Activated CD4-positive, CD25-positive, alpha-beta regulatory T cell (primary cell): ENCODE results near the gene ID4.

Source experiments
- DNase-seq, 4 experiments: peaks; one replicate each; lab custom pipeline; 2025; lab: John Stamatoyannopoulos, UW

Gene ID4

GRCh38 chr6:19860235-19860877 is 23.2 kb downstream of the ID4 start:
- DNase-seq, result no peak

DNA sequence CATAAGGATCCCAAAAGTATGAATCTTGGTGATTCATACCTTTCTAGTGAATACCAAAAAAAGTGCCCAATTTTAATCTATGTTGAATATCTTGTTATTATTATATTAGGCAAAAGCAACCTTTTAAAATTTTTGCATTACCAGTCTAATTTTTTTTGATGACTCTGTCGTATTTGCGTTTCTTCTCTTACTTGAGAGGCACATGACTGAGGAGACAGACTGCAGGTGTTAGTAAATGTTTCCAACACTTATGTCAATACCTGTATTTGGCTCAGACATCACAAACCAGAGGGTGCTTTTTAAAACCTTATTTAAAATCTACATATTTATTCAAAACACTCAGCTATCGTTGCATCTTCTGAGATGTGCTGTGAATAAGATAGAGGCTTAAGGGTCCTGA is 27.1 kb downstream of the ID4 start:
- no peak for DNase-seq

DNA sequence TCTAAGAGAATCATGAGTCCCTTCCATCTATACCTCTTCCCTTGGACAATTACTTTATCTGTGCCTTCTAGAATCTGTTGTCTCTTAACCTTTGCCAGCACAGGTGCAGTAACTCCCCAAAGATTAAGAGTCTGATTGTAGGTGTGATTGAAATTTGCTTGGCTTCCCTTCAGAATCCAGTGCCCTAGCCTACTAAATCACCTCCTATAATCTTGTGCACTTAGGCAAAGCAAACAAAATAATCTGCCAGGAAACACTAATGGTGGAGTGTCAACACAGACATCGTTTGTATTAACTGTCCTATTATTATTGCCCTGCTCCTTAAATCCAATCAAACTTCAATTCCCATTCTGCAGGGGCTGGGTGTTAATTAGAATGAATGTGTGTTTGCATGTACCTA is 28.0 kb downstream of the ID4 start:
- no peak for DNase-seq

DNA sequence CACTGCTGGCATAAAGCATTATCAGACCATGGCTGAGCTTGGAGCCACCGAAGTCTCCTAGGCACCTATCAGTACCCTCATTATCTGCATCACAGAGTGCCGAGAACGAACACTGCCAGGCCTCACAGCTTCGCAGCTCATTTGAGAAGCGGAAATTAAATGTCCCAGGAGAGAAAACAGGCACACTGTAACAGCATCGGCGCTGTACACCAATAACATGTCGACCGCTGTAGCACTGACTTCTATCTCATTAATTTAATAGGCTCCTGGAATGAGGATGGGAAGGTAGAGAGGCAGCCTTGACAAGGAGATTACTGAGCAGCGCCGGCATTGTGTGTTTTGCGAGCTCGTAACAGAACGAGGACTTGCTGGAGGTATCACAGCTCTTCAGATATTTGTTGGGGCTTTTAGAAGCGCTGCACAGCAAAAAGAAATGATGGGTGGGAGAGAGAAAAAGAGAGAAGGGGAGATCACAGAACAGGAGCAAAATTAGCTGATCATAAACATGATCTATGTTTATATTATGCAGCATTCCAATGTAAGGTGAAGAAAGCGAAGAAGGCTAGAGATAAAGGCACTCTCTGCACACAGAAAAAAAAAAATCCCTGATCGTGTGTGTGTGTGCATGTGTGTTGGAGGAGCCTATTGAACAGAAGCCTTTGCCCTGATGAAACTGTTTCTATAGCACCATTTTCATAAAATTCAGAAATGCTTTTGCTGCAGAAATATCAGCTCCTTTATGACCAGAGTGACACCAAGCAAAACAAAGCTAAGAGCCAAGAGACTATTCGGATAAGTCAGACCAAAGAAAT is 29.2 kb downstream of the ID4 start:
- no peak for DNase-seq

DNA sequence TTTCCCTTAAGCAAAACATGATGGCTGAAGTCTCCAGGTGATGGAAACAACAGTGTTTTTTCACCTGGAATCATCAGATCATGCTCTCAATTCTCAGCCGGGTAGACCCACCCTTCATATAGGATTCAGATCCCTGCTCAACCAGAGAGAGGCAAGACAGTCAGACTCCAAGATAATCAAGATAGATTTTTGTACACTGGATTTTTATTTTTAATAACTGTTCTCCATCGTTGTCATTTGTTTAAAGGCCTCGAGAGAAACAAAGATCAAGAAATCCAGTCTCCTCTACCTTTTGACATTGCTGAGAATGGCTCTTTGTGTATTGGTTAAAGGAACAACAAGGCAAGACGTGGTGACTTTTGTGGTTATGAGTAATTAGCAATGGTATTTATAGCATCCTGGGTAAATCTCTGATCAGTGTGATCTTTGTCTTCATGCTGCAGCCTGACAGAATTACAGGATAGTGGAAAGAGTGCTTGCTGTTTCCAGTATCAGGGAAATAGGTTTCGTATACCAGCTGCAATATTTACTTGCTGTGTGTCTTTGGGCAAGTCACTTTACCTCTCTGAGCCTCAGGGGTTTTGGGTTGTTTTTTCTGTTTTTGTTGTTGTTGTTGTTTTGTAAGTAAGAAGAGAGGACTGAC is 29.9 kb downstream of the ID4 start:
- DNase-seq, result no peak

GRCh38 chr6:19869464-19869863 is 32.3 kb downstream of the ID4 start:
- no peak for DNase-seq

- no peak for DNase-seq
Measured at GRCh38 chr6:19870322-19870721, 33.2 kb downstream of the ID4 start.

- DNase-seq, result no peak
Measured at GRCh38 chr6:19873031-19873430, 35.9 kb downstream of the ID4 start.

- DNase-seq, result no peak
Measured at GRCh38 chr6:19876672-19877071, 39.5 kb downstream of the ID4 start.

- DNase-seq, result no peak
Measured at GRCh38 chr6:19879663-19880062, 42.5 kb downstream of the ID4 start.

- no peak for DNase-seq
Measured at GRCh38 chr6:19880066-19880465, 42.9 kb downstream of the ID4 start.

DNA sequence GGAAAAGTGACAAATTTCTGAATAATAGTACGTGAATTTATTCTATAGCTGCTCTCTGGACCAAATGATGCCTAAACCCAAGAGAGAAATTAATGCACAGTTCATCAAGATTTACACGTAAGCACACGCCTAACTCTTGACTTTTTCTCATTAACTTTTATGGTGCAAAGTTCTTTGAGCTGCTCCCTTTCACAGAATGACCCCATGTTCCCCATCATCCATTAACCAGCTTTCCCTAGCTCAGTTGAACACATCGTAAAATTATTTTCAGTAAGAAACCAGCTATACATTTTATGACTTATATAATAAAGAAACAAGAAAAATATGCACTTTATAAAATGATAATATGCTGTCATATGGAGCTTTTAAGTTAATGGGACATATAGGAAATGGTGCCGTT is 54.3 kb downstream of the ID4 start:
- no peak for DNase-seq
